WTC11 (cell line): Measurements from ENCODE around the gene PLA2G2D.

ENCODE experiments used
- ELF4 ChIP-seq: sonication (generic); formaldehyde crosslinking; IDR thresholded peaks from 2 replicates; pipeline ENCODE4 v1.8.1; 2022; ENCODE audit warnings: low read depth, mild to moderate bottlenecking, moderate library complexity, missing genetic modification reagents
- ESRRA ChIP-seq: sonication (generic); formaldehyde crosslinking; IDR thresholded peaks from 2 replicates; pipeline ENCODE4 v1.8.1; 2022; ENCODE audit warnings: mild to moderate bottlenecking, missing genetic modification reagents, borderline replicate concordance
- GTF2I ChIP-seq: fragments of 250-450 bp; sonication (Bioruptor Pico); conservative IDR thresholded peaks from 2 replicates; pipeline ENCODE4 v1.4.0; 2021; ENCODE audit warnings: mild to moderate bottlenecking
- JUN ChIP-seq: sonication (generic); formaldehyde crosslinking; IDR thresholded peaks from 2 replicates; pipeline ENCODE4 v1.8.0; 2023; ENCODE audit warnings: mild to moderate bottlenecking, missing genetic modification reagents
- NFE2L1 ChIP-seq: sonication (generic); formaldehyde crosslinking; IDR thresholded peaks from 2 replicates; pipeline ENCODE4 v1.8.1; 2023; ENCODE audit warnings: missing genetic modification reagents
- NR1H2 ChIP-seq: sonication (generic); formaldehyde crosslinking; IDR thresholded peaks from 2 replicates; pipeline ENCODE4 v1.9.0; 2021; ENCODE audit warnings: mild to moderate bottlenecking, moderate library complexity, missing genetic modification reagents
- RELA ChIP-seq: sonication (generic); formaldehyde crosslinking; IDR thresholded peaks from 2 replicates; pipeline ENCODE4 v1.8.1; 2022; ENCODE audit warnings: missing genetic modification reagents, mild to moderate bottlenecking, borderline replicate concordance
- ZNF263 ChIP-seq: sonication (generic); formaldehyde crosslinking; IDR thresholded peaks from 2 replicates; pipeline ENCODE4 v1.8.1; 2022; ENCODE audit warnings: low read depth, mild to moderate bottlenecking, moderate library complexity, missing genetic modification reagents
- TF ChIP-seq, protein P1 (sequence below): sonication (generic); formaldehyde crosslinking; conservative IDR thresholded peaks from 2 replicates; pipeline ENCODE4 v1.8.1; 2022; ENCODE audit warnings: mild to moderate bottlenecking, missing genetic modification reagents
- TF ChIP-seq, protein P2 (sequence below): fragments of 200-600 bp; IDR thresholded peaks from 2 replicates; pipeline ENCODE4 v1.8.0; 2022; ENCODE audit warnings: antibody characterized with exemption

DNA sequence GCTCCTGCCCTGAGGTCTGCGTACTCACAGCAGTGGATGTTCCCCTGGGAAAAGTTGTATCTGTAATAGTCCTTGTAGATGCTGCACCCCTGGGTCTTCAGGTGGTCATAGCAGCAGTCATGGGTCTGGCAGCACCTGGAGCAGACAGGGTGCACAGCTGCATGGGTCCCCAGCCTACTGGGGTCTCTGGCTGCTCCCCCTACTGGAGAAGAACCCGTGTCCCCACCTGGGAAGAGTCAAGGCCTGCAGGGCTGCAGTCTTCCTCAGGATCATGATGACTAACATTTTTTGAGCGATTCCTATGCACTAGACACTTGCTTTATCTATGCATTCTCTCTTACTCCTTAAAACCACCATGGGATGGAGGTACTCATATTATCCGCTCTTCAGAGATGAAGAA lies 3.9 kb downstream of the PLA2G2D start:
- TF ChIP-seq ELF4 (no peak), ZNF263 (CRISPR knock-in tag) (no peak), NR1H2 (CRISPR knock-in tag) (no peak), NFE2L1 (CRISPR knock-in tag) (no peak), ESRRA (CRISPR knock-in tag) (no peak), JUN (CRISPR knock-in tag) (no peak), RELA (CRISPR knock-in tag) (no peak), GTF2I (CRISPR knock-in tag) (no peak)
- TF ChIP-seq, protein P1, sequence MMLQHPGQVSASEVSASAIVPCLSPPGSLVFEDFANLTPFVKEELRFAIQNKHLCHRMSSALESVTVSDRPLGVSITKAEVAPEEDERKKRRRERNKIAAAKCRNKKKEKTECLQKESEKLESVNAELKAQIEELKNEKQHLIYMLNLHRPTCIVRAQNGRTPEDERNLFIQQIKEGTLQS (CRISPR knock-in tag), result no peak
- TF ChIP-seq, protein P2, sequence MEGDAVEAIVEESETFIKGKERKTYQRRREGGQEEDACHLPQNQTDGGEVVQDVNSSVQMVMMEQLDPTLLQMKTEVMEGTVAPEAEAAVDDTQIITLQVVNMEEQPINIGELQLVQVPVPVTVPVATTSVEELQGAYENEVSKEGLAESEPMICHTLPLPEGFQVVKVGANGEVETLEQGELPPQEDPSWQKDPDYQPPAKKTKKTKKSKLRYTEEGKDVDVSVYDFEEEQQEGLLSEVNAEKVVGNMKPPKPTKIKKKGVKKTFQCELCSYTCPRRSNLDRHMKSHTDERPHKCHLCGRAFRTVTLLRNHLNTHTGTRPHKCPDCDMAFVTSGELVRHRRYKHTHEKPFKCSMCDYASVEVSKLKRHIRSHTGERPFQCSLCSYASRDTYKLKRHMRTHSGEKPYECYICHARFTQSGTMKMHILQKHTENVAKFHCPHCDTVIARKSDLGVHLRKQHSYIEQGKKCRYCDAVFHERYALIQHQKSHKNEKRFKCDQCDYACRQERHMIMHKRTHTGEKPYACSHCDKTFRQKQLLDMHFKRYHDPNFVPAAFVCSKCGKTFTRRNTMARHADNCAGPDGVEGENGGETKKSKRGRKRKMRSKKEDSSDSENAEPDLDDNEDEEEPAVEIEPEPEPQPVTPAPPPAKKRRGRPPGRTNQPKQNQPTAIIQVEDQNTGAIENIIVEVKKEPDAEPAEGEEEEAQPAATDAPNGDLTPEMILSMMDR, result no peak
